ENCODE data around the gene ARHGAP26.

ARHGAP26 gene

GRCh38 chr5:143001764-143002351, 231.7 kb downstream of the ARHGAP26 start:
- FAIRE-seq: no peak

DNA sequence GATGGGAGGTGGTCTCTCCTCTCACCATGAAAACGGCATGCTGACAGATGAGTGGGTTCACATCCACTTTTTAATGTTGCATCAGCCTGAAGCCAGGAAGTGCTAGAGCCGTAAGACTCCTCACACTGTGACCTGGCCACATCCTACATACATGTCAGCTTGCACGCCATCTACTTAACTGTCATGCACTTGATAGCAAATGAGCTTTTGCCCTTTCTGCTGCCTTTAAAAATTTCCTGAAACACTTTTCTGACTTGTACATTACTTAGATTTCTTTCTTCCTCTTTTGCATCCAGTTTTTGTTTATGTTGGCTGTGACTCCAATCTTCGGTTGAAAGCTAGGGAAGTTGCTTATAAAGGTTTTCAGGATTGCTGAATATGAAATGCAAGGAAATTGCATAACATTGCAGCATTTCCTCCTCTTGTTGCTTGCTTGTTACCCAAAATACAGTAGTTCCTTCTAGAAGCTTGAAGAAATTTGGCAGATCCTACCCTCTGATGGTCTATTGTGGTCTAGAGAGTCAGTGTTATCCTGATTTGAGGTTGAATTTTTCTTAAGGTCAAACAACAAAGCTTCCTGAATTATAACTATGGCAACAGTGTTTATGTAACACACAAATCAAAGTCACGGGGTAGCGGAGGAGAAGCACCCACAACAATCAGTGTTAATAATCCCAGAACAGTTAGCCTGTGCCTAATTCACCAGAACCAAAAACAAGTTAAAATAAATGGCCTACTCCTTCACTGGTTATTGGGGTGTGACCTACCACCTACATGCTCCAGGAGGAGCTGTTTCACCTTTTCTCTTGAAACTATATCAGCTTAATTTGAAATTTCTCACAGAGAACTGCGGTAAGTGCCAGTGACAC, 232.5 kb downstream of the ARHGAP26 start:
- no peak for FAIRE-seq

- FAIRE-seq: no peak
These were observed 233.1 kb downstream of the ARHGAP26 start for GRCh38 chr5:143003328-143003636.

- FAIRE-seq: no peak
These were observed 234.4 kb downstream of the ARHGAP26 start for GRCh38 chr5:143004361-143005145.

GRCh38 chr5:143006501-143006900, 236.3 kb downstream of the ARHGAP26 start:
- FAIRE-seq: no peak

- FAIRE-seq: no peak
These were observed 237.9 kb downstream of the ARHGAP26 start for GRCh38 chr5:143008032-143008431.

- FAIRE-seq: no peak
These were observed 238.8 kb downstream of the ARHGAP26 start for GRCh38 chr5:143008809-143009521.

GRCh38 chr5:143010351-143010750, 240.2 kb downstream of the ARHGAP26 start:
- FAIRE-seq: no peak

GRCh38 chr5:143011585-143011984, 241.4 kb downstream of the ARHGAP26 start:
- no peak for FAIRE-seq

DNA sequence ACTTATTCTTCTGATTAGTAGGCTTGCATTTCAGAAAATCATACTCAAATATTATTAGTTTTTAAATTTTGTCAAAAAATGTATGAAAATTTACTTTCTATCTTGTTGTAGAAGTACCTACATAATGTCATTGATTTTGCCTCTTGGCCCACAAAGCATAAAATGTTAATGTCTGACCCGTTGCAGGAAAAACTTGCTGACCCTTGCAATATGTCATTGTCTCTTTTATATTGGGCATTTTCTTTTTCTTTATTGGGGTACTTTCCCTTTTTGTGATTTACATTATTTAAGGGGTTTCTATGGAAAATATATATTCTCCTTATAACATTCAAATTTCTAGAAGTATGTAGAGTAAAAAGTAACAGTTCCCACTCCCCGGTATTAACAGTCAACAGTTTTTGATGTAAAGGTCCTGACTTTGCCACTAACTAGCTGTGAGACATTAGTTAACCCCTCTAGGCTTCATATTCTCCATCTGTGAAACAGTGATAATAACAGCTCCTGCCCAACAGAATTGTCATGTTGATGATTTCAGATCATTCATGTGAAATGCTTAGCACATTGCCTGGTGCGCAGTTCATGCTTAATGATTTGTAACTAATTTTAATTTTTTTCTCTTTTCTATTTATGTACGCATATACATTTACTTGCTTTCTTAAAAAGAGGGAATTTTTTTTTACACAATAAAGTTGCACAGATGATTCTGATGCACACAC, 243.2 kb downstream of the ARHGAP26 start:
- FAIRE-seq: no peak

GRCh38 chr5:143014017-143014651, 244.0 kb downstream of the ARHGAP26 start:
- FAIRE-seq: no peak

- no peak for FAIRE-seq
These were observed 246.8 kb downstream of the ARHGAP26 start for GRCh38 chr5:143016777-143017516.

DNA sequence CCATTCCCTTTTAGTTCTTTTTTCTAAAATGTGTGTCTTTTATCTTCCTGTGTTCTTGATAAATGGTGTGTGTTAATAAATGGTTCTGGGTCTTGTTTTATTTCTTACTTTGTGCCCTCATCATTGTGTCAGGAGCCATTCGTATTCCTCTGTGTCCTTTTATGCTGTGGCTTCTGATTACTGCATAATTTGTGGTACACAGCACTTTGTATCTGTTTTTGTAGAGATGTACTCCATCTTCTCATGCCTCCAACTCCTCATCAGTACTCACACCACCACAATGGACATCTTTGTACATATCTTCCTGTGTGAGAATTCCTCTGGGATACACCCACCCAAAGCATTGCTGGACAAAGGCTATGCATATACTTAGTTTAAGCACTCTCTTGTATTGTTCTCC, 247.4 kb downstream of the ARHGAP26 start:
- no peak for FAIRE-seq

DNA sequence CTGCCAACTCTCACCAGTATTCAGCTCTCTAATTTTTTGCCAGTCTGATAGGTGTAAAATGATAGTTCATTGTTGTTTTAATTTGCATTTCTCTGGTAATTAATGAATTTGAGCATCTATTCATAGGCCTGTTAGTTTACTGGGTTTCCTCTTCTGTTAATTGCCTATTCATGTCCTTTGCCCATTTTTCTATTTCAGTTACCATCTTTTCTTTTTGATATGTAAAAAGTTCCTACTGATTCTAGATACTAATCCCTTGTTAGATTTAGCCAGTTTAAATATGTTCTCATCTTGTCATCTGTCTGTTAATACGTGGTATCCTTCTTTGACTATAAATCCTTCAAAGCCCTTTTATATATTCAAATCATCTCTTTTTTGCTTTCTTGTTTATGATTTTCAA, 247.8 kb downstream of the ARHGAP26 start:
- no peak for FAIRE-seq

DNA sequence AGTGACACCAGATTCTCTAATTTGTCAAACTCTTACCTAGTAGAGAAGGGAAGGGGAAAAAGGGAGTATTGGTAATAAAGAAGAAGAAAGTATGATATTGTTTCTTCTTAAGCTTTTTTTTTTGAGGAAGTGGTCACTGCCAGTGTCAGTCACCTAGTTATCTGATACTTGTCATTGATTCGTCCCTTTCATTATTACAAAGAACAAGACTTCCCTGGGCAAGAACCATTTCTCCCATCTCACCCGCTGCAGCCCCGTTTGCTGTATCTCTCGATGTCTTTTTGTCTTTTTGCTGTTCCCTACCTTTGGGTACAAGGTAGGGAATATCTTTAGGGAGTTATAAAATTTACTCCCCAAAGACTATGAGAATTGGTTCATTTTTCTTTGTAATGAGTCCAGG, 249.0 kb downstream of the ARHGAP26 start:
- no peak for FAIRE-seq

- FAIRE-seq: no peak
These were observed 249.7 kb downstream of the ARHGAP26 start for GRCh38 chr5:143019614-143020515.

- FAIRE-seq: no peak
These were observed 251.4 kb downstream of the ARHGAP26 start for GRCh38 chr5:143021595-143021994.

DNA sequence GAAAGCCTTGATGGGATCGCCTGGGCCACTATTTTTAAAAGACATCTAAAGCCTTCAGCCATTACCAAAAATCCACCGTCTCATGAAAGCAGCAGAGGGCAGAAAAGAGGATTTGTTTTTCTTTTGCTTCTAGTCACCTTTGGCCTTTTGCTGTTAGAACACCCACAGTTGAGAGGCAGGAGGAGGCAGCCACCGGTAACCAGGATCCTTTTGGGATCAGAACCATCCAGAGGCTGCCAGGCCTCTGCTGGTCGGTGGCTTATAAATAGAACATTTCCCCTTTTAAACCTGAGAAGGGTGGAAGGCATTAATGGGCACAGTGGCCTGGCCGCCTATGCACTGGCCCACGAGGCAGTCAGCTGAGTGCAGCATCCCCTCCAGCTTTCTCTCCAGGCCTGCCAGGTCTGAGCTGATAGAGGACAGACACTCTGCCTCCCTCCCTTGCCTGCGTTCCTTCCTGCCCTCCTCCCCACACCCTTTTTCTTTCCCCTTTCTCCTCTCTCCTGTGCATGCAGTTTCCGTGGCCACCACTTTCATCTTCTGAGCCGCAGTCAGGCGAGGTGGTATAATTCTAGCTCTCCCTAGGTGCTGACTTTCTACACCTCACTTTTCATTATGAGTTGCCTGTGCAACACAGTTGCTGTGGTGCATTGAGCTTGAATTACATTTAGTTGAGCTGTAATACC, 253.4 kb downstream of the ARHGAP26 start:
- FAIRE-seq: no peak

DNA sequence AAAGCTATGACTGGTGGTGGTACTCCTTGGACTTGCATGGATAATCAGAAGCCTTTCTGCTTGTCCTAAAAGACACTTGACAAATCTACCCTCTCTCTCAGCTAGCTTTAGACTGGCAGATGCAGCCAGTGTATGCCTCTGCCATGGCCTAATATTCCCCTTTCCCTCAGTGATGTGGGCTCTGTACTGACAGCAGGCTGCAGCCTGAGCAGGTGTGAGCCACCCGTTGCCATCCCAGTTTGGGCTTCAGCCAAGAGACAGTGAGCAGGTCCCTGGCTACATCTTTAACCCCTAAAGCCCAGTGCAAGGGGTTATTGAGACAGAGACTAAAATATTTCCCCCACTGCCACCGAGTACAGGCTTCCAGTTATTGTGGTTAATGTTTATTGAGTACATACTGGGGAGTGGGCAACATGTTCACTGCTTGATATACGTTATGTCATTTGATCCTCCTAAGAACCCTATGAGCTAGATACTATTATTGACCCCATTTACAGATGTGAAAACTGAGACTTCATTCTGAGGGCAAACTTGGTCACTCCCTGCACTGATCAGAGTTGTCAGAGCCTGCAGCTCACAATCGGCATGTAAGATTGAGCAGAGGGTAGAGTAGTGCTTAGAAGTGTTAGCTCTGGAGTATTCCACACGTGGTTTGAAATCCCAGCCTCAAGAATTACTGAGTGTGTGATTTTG, 254.2 kb downstream of the ARHGAP26 start:
- no peak for FAIRE-seq
